ENCODE data around the gene KATNB1.

GRCh38 chr16:57781349-57781740 is 45.8 kb downstream of the KATNB1 start:
- TF ChIP-seq CTCF (IDR thresholded peaks at IDR 0.05) (no peak), POLR2A (IDR thresholded peaks at IDR 0.05) (no peak)

Data from lower leg skin (tissue), 3 donors.